SK-N-SH (cell line): ENCODE data around the gene STRIP2. TPM values are rescaled to one million over a fixed set of nuclear protein-coding genes. Genes with fewer than 3 reads are reported as not detected.

Experiments
- CTCF ChIA-PET: fragments of 300-600, 350-600 bp; formaldehyde crosslinking; extraction: SDS; loops from one replicate; lab custom pipeline; 2021; lab: Yijun Ruan, JAX
- POLR2A ChIA-PET: fragments of 350-600 bp; sonication (Branson Sonifier 250); formaldehyde crosslinking; extraction: SDS; loops from one replicate; lab custom pipeline; 2020; ENCODE audit warnings: antibody characterized with exemption, inconsistent platforms; lab: Yijun Ruan, JAX
- DNase-seq: peaks from one replicate; pipeline ENCODE4 v3.0.0; 2012
- H2AFZ ChIP-seq: fragments of 200-600 bp; sonication (generic); 2 replicates; pipeline ENCODE4 v1.8.1; 2016; ENCODE audit warnings: antibody characterized with exemption, mild to moderate bottlenecking, low read depth
- H3F3A ChIP-seq: fragments of 200-600 bp; sonication (generic); replicated peaks from 2 replicates; pipeline ENCODE3; 2016; ENCODE audit warnings: antibody characterized with exemption, mild to moderate bottlenecking; ENCODE audit not compliant: insufficient read depth
- H3K27ac ChIP-seq, 2 experiments: fragments of 200-500 bp in 1 of 2; fragments of 200-600 bp in 1 of 2; sonication (Bioruptor generic) in 1 of 2; sonication (generic), shearing (Covaris generic) in 1 of 2; 2 replicates each; pipeline versions ENCODE4 v1.5.1 to v1.6.1; 2014 to 2016; ENCODE audit warnings: low read depth in 2 of 2, inconsistent platforms in 1 of 2, low read length in 1 of 2, mild to moderate bottlenecking in 1 of 2, mixed read lengths in 1 of 2
- H3K27me3 ChIP-seq: fragments of 200-600 bp; sonication (generic), shearing (Covaris generic); 2 replicates; pipeline ENCODE4 v1.6.1; 2016; ENCODE audit warnings: mixed run types; ENCODE audit not compliant: insufficient read depth
- H3K36me3 ChIP-seq, 2 experiments: fragments of 200-500 bp in 1 of 2; fragments of 200-600 bp in 1 of 2; sonication (Bioruptor generic) in 1 of 2; sonication (generic) in 1 of 2; replicated peaks in 1 of 2; 2 replicates each; pipeline versions ENCODE3 to v1.5.1; 2014 to 2016; ENCODE audit warnings: low read length in 1 of 2, mild to moderate bottlenecking in 1 of 2; ENCODE audit not compliant: insufficient read depth in 2 of 2, control insufficient read depth in 1 of 2
- H3K4me1 ChIP-seq, 2 experiments: fragments of 200-500 bp in 1 of 2; fragments of 200-600 bp in 1 of 2; sonication (Bioruptor generic) in 1 of 2; sonication (generic), shearing (Covaris generic) in 1 of 2; 2 replicates each; pipeline versions ENCODE4 v1.5.1 to v1.6.1; 2014 to 2016; ENCODE audit warnings: low read depth in 1 of 2, low read length in 1 of 2, mixed run types in 1 of 2; ENCODE audit not compliant: insufficient read depth in 2 of 2, control insufficient read depth in 1 of 2
- H3K4me2 ChIP-seq: fragments of 200-600 bp; sonication (generic), shearing (Covaris generic); 2 replicates; pipeline ENCODE4 v1.6.1; 2017; ENCODE audit warnings: mixed run types
- H3K4me3 ChIP-seq, 2 experiments: fragments of 200-500 bp in 1 of 2; fragments of 200-600 bp in 1 of 2; sonication (Bioruptor generic) in 1 of 2; sonication (generic), shearing (Covaris generic) in 1 of 2; 2 replicates each; pipeline versions ENCODE4 v1.5.1 to v1.8.1; 2014 to 2016; ENCODE audit warnings: low read depth in 2 of 2, inconsistent platforms in 1 of 2, low read length in 1 of 2, mild to moderate bottlenecking in 1 of 2, mixed read lengths in 1 of 2, moderate library complexity in 1 of 2
- H3K79me2 ChIP-seq: fragments of 200-600 bp; sonication (generic); 2 replicates; pipeline ENCODE4 v1.8.1; 2017; ENCODE audit warnings: mild to moderate bottlenecking; ENCODE audit not compliant: insufficient read depth
- H3K9ac ChIP-seq: fragments of 200-600 bp; sonication (generic); 2 replicates; pipeline ENCODE4 v1.6.1; 2017; ENCODE audit warnings: mixed run types
- H3K9me2 ChIP-seq: fragments of 200-600 bp; sonication (generic); 2 replicates; pipeline ENCODE4 v1.6.1; 2017; ENCODE audit warnings: mixed run types
- H3K9me3 ChIP-seq: fragments of 200-600 bp; sonication (generic); 2 replicates; pipeline ENCODE4 v1.6.1; 2017; ENCODE audit warnings: mixed run types, mild to moderate bottlenecking, moderate library complexity
- H4K20me1 ChIP-seq: fragments of 200-600 bp; sonication (generic); 2 replicates; pipeline ENCODE4 v1.6.1; 2017; ENCODE audit warnings: mild to moderate bottlenecking, mixed run types; ENCODE audit not compliant: insufficient read depth
- CHD2 ChIP-seq: fragments of 150-350 bp; IDR thresholded peaks from 2 replicates; pipeline ENCODE4 v1.6.1; 2018; ENCODE audit warnings: low read length; ENCODE audit not compliant: partially characterized antibody
- EP300 ChIP-seq, 2 experiments: IDR thresholded peaks; 2 replicates each; pipeline versions ENCODE4 v1.4.0 to v1.6.1; 2012; ENCODE audit warnings: borderline replicate concordance in 1 of 2, low read depth in 1 of 2, low read length in 1 of 2
- FOSL2 ChIP-seq: IDR thresholded peaks from 2 replicates; pipeline ENCODE4 v1.4.0; 2012; ENCODE audit warnings: low read depth, mild to moderate bottlenecking, moderate library complexity, borderline replicate concordance
- JUND ChIP-seq: IDR thresholded peaks from 2 replicates; pipeline ENCODE4 v1.4.0; 2012
- MEF2A ChIP-seq: IDR thresholded peaks from 2 replicates; pipeline ENCODE4 v1.4.0; 2012; ENCODE audit warnings: low read depth, borderline replicate concordance
- RCOR1 ChIP-seq: fragments of 150-350 bp; IDR thresholded peaks from 2 replicates; pipeline ENCODE4 v1.6.1; 2017; ENCODE audit warnings: antibody characterized with exemption, low read length
- RXRA ChIP-seq: IDR thresholded peaks from 2 replicates; pipeline ENCODE4 v1.4.0; 2012; ENCODE audit warnings: low read depth, mild to moderate bottlenecking, borderline replicate concordance
- TAF1 ChIP-seq: IDR thresholded peaks from 2 replicates; pipeline ENCODE4 v1.6.1; 2012; ENCODE audit warnings: low read depth, mild to moderate bottlenecking, low read length, moderate library complexity, borderline replicate concordance
- TEAD4 ChIP-seq: IDR thresholded peaks from 2 replicates; pipeline ENCODE4 v1.4.0; 2012; ENCODE audit warnings: mild to moderate bottlenecking, borderline replicate concordance; ENCODE audit not compliant: insufficient read depth
- WGBS: methylation state at CpG from one replicate; pipeline ENCODE4 v1.1.6; 2017; ENCODE audit warnings: low lambda C conversion rate; 5-methylcytosine and 5-hydroxymethylcytosine counted together
- polyA plus RNA-seq, 3 experiments: library from polyadenylated mRNA; depleted of rRNA; stranded (reverse); fragments of >200 nt; gene quantifications; 2 replicates each; pipeline ENCODE4 v1.2.3, GENCODE V29; 2012
- TF ChIP-seq, protein P1 (sequence below): IDR thresholded peaks from 2 replicates; pipeline ENCODE4; 2012
- TF ChIP-seq, protein P2 (sequence below): fragments of 150-350 bp; IDR thresholded peaks from 2 replicates; pipeline ENCODE4 v1.6.1; 2016; ENCODE audit warnings: mild to moderate bottlenecking, low read depth, low read length

The STRIP2 gene
- polyA plus RNA-seq, 1 of the 3 experiments (the other 2 are of a cell fraction), result 4.9 TPM

- no peak overlapping the region for H3K9ac ChIP-seq
- no peak for DNase-seq
- H3K27me3 ChIP-seq, result no peaks in the 10 kb centered on the region
- H3F3A ChIP-seq, result no peaks in the 10 kb centered on the region
- no peaks in the 10 kb centered on the region for H3K9me2 ChIP-seq
- H2AFZ ChIP-seq, result no peak overlapping the region
- no peak overlapping the region for H3K4me2 ChIP-seq
- H3K4me3 ChIP-seq, result no peak overlapping the region
- no peaks in the 10 kb centered on the region for H3K9me3 ChIP-seq
- TF ChIP-seq, protein P1, sequence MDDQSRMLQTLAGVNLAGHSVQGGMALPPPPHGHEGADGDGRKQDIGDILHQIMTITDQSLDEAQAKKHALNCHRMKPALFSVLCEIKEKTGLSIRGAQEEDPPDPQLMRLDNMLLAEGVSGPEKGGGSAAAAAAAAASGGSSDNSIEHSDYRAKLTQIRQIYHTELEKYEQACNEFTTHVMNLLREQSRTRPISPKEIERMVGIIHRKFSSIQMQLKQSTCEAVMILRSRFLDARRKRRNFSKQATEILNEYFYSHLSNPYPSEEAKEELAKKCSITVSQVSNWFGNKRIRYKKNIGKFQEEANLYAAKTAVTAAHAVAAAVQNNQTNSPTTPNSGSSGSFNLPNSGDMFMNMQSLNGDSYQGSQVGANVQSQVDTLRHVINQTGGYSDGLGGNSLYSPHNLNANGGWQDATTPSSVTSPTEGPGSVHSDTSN, result no peak
- H4K20me1 ChIP-seq, result no peaks in the 10 kb centered on the region
- H3K36me3 ChIP-seq, result peaks cover 0 to 22% of the 10 kb centered on the region in 2 experiments
- H3K4me1 ChIP-seq, result no peaks in the 10 kb centered on the region; a peak in 1 of 4 replicates
- 43% methylated on average over 1 of the region's 1 CpG for WGBS
- H3K27ac ChIP-seq, result no peak overlapping the region
- POLR2A ChIA-PET, result no interaction called here
- H3K79me2 ChIP-seq, result no peaks in the 10 kb centered on the region
- CTCF ChIA-PET, result interaction anchor here (1.1 to 7.3 kb wide), 13 partner anchors 12 to 234 kb away, joined by 3 to 67 read pairs (median 5); no protein-coding TSS in a partner anchor
These were observed 44.4 kb upstream of the STRIP2 start for GRCh38 chr7:129389829-129390228.

DNA sequence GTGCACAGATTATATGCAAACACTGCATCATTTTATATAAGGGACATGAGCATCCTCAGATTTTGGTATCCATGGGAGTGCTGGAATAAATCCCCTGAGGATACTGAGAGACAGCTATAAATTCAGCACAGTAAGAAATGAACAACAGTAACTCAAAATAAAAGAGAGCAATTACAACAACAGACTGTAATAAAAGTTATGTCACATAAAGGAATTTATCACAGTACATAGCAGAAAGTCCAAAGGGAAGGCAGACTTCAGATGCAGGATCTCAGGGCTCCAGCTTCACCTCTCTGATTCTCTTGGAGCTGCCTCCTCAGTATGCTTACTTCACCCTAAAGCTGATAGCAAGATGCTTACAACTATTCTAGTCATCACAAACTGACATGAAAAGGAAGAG lies 43.9 kb upstream of the STRIP2 start:
- POLR2A ChIA-PET, result no interaction called here

DNA sequence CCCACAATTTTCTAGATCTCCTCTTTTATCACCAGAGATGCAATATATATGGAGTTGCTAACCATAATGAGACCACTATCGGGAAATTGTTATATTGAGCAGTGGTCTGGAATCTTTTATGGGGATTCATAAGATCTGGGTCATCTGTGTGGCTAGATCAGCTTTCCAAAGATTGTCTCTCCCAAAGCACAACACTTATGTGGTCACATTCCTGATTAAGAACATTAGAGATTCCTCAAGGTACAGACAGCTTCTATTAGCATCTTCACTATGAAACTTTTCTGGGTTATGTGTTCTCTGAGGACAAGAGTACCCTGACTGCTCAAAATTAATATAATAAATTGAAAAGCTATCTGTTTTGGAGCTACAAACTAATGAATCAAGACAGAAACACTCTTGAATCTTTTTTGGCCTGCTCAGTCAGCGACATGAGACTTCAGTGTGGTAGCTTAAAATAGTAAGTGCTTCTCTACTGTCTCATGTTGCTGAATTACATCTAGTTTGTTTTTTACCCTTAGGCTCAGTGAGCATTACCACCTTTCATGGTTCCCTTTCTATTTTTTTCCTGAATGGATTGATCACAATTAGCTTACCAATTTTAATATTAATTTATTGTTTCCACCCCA lies 42.6 kb upstream of the STRIP2 start:
- WGBS, result 87% methylated on average over 2 of the region's 2 CpGs
- Histone ChIP-seq H3K4me3 (no peak overlapping the region), H2AFZ (no peak overlapping the region), H3K27ac (no peak overlapping the region), H3K9me2 (no peaks in the 10 kb centered on the region), H3F3A (no peaks in the 10 kb centered on the region), H3K36me3 (peaks cover 0 to 22% of the 10 kb centered on the region in 2 experiments), H3K27me3 (no peaks in the 10 kb centered on the region), H3K9ac (no peak overlapping the region), H3K4me2 (no peak overlapping the region), H3K9me3 (no peaks in the 10 kb centered on the region), H4K20me1 (no peaks in the 10 kb centered on the region), H3K79me2 (no peaks in the 10 kb centered on the region), H3K4me1 (peaks cover 0 to 2% of the 10 kb centered on the region in 2 experiments; a peak in 2 of 4 replicates)
- ChIA-PET CTCF (interaction anchor here (0.7 to 7.3 kb wide), 7 partner anchors 12 to 173 kb away, joined by 3 to 67 read pairs (median 3); no protein-coding TSS in a partner anchor), POLR2A (no interaction called here)
- DNase-seq, result no peak
- no peak for TF ChIP-seq RCOR1

More for the DNA sequence above, 43.9 kb upstream of the STRIP2 start:
- no peaks in the 10 kb centered on the region for H4K20me1 ChIP-seq
- no peak overlapping the region for H2AFZ ChIP-seq
- no peaks in the 10 kb centered on the region for H3K9me3 ChIP-seq
- CTCF ChIA-PET, result interaction anchor here (1.2 to 7.3 kb wide), 8 partner anchors 11 to 234 kb away, joined by 3 to 67 read pairs (median 4); no protein-coding TSS in a partner anchor
- peaks cover 0 to 2% of the 10 kb centered on the region in 2 experiments; a peak in 2 of 4 replicates for H3K4me1 ChIP-seq
- no peak for DNase-seq
- no peaks in the 10 kb centered on the region for H3K27me3 ChIP-seq
- no peak overlapping the region for H3K27ac ChIP-seq
- H3K79me2 ChIP-seq, result no peaks in the 10 kb centered on the region
- peaks cover 0 to 22% of the 10 kb centered on the region in 2 experiments for H3K36me3 ChIP-seq
- no peaks in the 10 kb centered on the region for H3F3A ChIP-seq
- H3K4me3 ChIP-seq, result no peak overlapping the region
- TF ChIP-seq TEAD4 (no peak), CHD2 (no peak), TAF1 (no peak), MEF2A (no peak), FOSL2 (no peak), JUND (no peak), EP300 (IDR thresholded peaks at IDR 0.05; ENCODE audit: borderline replicate concordance in 1 of 2, low read depth in 1 of 2, low read length in 1 of 2) (no peak), RXRA (no peak)
- TF ChIP-seq, protein P2, sequence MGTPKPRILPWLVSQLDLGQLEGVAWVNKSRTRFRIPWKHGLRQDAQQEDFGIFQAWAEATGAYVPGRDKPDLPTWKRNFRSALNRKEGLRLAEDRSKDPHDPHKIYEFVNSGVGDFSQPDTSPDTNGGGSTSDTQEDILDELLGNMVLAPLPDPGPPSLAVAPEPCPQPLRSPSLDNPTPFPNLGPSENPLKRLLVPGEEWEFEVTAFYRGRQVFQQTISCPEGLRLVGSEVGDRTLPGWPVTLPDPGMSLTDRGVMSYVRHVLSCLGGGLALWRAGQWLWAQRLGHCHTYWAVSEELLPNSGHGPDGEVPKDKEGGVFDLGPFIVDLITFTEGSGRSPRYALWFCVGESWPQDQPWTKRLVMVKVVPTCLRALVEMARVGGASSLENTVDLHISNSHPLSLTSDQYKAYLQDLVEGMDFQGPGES, result no peak
- H3K9me2 ChIP-seq, result no peaks in the 10 kb centered on the region
- H3K9ac ChIP-seq, result no peak overlapping the region
- H3K4me2 ChIP-seq, result no peak overlapping the region
